HG02678 (cell line): ENCODE data around the gene SHLD1.

Experiments
- ATAC-seq: cut with Tn5 transposase; IDR thresholded peaks from one replicate; pipeline ENCODE4 v1.9.1; 2021; ENCODE audit warnings: mild to moderate bottlenecking, moderate library complexity; ENCODE audit not compliant: unreplicated experiment

Gene SHLD1

DNA sequence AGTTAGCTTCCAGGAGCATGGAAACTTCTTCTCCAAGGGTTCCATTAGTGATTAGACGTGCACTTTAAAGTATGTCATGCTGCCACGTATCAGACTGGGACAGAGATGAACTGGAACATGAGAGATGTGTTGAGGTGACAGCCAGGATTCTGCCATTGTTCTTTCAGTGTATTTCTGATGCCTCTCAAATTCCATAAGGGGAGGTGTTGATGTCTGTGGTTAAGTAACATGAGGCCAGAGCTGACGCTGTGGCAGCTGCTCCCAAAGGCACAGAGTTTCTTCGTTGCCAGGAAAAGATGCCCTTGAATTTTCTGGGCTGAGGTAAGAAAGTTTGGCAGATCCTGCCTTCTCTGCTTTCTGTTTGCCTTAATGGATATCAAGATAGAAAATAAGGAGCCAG lies 136.6 kb downstream of the SHLD1 start:
- ATAC-seq = no peak

- ATAC-seq = no peak
Observed at GRCh38 chr20:5887386-5887785, 137.2 kb downstream of the SHLD1 start.

DNA sequence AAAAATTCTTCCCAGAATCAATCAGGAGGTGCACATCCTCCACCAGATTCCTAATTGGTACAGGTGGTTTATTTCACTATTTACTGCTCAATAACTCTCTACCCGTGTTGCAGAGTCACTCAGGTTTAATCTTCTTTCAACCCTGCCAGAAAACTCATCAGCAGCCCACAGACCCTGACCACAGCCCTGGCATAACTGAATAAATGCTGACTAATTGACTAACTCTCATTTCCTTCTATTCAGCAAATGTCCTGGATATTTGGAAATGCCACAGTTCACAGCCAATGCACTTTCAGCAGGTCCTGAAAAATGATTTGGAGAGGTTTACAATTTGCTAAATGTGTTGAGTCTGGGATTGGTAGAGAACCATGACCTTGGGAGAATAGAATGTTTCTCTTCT lies 137.8 kb downstream of the SHLD1 start:
- ATAC-seq = no peak

DNA sequence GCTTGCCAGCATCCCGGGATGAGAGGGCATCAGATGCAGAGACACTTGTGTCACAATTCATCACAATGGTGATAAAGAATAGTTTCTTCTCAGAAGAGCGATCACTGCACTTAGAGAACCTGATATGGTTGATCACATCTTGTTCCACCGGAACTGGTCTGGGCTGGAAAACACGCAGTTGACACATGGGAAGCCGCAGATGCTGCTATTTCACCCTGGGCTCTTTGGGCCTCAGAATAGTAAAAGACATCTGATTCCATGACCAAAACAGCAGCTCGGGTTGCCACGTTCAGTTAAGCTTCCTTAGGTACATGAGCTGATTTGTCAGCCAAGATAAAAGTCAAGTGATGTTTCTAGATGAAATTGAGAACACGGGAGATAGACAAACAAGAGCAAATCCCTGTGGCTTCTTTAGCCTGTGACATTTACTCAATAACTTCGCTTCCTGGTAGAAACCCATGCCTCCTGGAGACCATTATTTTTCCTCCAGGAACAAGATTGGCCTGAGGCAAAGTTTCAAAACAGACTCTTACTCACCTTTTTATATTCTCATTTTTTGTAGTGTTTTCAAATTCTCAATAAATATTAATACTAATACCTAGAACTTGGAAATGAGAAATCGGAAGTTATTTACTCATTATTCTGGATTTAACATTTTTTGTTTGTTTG lies 140.7 kb downstream of the SHLD1 start:
- ATAC-seq = no peak

- ATAC-seq = no peak
Observed at GRCh38 chr20:5893052-5893451, 142.9 kb downstream of the SHLD1 start.

DNA sequence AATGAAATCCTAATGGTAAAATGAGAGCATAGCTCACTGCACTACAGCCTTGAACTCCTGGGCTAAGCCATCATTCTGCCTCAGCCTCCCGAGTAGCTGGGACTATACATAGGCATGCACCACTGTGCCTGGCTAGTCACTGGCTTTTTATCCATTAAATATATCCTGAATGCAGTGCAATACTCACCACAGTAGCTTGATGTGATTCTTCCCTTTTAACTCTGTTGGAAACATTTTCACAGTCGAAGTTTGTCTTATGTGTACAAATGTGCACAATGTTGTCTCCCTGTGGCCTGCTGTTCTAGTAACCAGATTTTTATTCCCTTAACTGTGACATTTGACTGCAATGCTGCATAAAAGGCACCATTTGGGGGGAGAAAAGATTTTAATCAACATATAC lies 143.4 kb downstream of the SHLD1 start:
- ATAC-seq = no peak

DNA sequence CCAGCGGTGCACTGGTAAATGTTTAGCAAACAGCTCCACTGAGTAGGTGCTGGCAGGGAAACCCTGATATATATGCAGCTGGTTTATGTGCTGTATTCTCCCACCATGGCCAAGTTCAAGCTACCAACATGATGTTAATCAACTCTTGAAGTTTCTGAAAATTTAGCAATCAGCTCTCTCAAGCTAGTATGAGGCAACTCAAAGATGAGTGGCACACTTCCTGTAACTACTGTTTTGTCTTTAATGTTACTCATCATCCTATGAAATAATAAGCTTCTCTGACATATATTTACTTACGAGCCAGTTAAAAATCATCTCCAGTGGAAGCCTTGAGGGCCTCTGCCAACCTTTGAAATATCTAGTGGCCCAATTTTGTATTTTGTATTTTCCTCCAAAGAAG lies 145.4 kb downstream of the SHLD1 start:
- ATAC-seq = no peak

GRCh38 chr20:5899444-5899843 lies 149.2 kb downstream of the SHLD1 start:
- no peak for ATAC-seq

- ATAC-seq = no peak
Observed at GRCh38 chr20:5900908-5901307, 150.7 kb downstream of the SHLD1 start.

- no peak for ATAC-seq
Observed at GRCh38 chr20:5908981-5909380, 158.8 kb downstream of the SHLD1 start.

GRCh38 chr20:5910186-5910585 lies 160.0 kb downstream of the SHLD1 start:
- no peak for ATAC-seq

DNA sequence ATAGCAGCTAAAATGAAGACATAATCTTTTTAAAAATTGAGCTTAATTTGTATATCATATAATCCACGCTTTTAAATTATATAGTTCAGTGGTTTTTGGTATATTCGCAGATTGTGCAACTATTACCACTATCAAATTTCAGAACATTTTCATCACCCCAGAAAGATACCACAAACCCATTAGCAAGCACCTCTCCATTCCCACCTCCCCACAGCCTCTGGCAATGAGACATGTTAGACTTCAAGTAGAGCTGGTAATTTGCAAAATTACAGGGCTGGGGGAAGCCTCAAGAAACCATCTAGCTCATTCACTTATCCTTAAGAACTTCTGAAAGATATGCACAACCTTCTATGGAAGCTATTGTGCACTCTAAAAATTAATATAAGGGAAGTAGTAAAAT lies 163.0 kb downstream of the SHLD1 start:
- no peak for ATAC-seq
